HG03460 (cell line): ENCODE data around the gene MTARC2.

Experiments used
- ATAC-seq: cut with Tn5 transposase; IDR thresholded peaks from one replicate; pipeline ENCODE4 v1.9.1; 2021; ENCODE audit not compliant: unreplicated experiment

MTARC2 gene

GRCh38 chr1:220825819-220826551 lies 77.9 kb downstream of the MTARC2 start:
- ATAC-seq = no peak

- ATAC-seq = no peak
Observed at GRCh38 chr1:220826729-220827128, 78.6 kb downstream of the MTARC2 start.

- ATAC-seq = no peak
Observed at GRCh38 chr1:220827445-220828178, 79.5 kb downstream of the MTARC2 start.

- no peak for ATAC-seq
Observed at GRCh38 chr1:220828179-220828490, 80.0 kb downstream of the MTARC2 start.

- ATAC-seq = no peak
Observed at GRCh38 chr1:220828950-220829586, 80.9 kb downstream of the MTARC2 start.

- no peak for ATAC-seq
Observed at GRCh38 chr1:220833436-220833835, 85.3 kb downstream of the MTARC2 start.
